ENCODE data around the gene TXN2.
"Not testable (repeated sequence)": the region's sequence is repeated elsewhere in the genome, so short reads cannot be mapped to it uniquely, and the experiment has no call there.

TXN2 gene

GRCh38 chr22:36431977-36432376 lies 49.5 kb downstream of the TXN2 start:
- DNase-seq (ENCODE audit: low read depth): no peak

- no peak for DNase-seq (ENCODE audit: low read depth)
Observed at GRCh38 chr22:36430863-36431262, 50.6 kb downstream of the TXN2 start.

- not testable (repeated sequence) for DNase-seq (ENCODE audit: low read depth)
Observed at GRCh38 chr22:36427952-36428351, 53.5 kb downstream of the TXN2 start.

- DNase-seq (ENCODE audit: low read depth): no peak
Observed at GRCh38 chr22:36425977-36426523, 55.4 kb downstream of the TXN2 start.

- no peak for DNase-seq (ENCODE audit: low read depth)
Observed at GRCh38 chr22:36424901-36425579, 56.4 kb downstream of the TXN2 start.

- not testable (repeated sequence) for DNase-seq (ENCODE audit: low read depth)
Observed at GRCh38 chr22:36424466-36424865, 57.0 kb downstream of the TXN2 start.

- DNase-seq (ENCODE audit: low read depth): no peak
Observed at GRCh38 chr22:36423461-36424404, 57.7 kb downstream of the TXN2 start.

- no peak for DNase-seq (ENCODE audit: low read depth)
Observed at GRCh38 chr22:36422287-36423014, 59.0 kb downstream of the TXN2 start.

- DNase-seq (ENCODE audit: low read depth): no peak
Observed at GRCh38 chr22:36419912-36420882, 61.2 kb downstream of the TXN2 start.

GRCh38 chr22:36419177-36419911 lies 62.1 kb downstream of the TXN2 start:
- DNase-seq (ENCODE audit: low read depth): no peak

- DNase-seq (ENCODE audit: low read depth): no peak
Observed at GRCh38 chr22:36417281-36417686, 64.2 kb downstream of the TXN2 start.
